ENCODE measurements around the gene SMIM26. TPM values are rescaled to one million over a fixed set of nuclear protein-coding genes. Genes with fewer than 3 reads are reported as not detected.
A peak's percentile ranks its signal among the peaks of the same experiment; 100 is the strongest.

SMIM26 gene
- total RNA-seq, 1 donor: 44.0 TPM

- H3K4me3 ChIP-seq (ENCODE audit: low read depth, low read length): no peak overlapping the region
- no peak for TF ChIP-seq CTCF (IDR thresholded peaks at IDR 0.05; ENCODE audit: insufficient read depth, low read depth, low read length)
- no peak for DNase-seq (ENCODE audit: low read depth)
Observed at GRCh38 chr20:18545566-18545965, 21.7 kb upstream of the SMIM26 start.

GRCh38 chr20:18548465-18548864 lies 18.8 kb upstream of the SMIM26 start:
- TF ChIP-seq CTCF (IDR thresholded peaks at IDR 0.05; ENCODE audit: insufficient read depth, low read depth, low read length): no peak
- no peak overlapping the region for H3K4me3 ChIP-seq (ENCODE audit: low read depth, low read length)
- DNase-seq (ENCODE audit: low read depth): no peak

GRCh38 chr20:18553746-18554145 lies 13.5 kb upstream of the SMIM26 start:
- DNase-seq (ENCODE audit: low read depth): no peak
- no peak for TF ChIP-seq CTCF (IDR thresholded peaks at IDR 0.05; ENCODE audit: insufficient read depth, low read depth, low read length)

GRCh38 chr20:18567739-18568091 lies 483 bp downstream of the SMIM26 start:
- peak overlapping the region; percentile 91 for H3K4me3 ChIP-seq (ENCODE audit: low read depth, low read length)
- no peak for DNase-seq (ENCODE audit: low read depth)
- no peak for TF ChIP-seq CTCF (IDR thresholded peaks at IDR 0.05; ENCODE audit: insufficient read depth, low read depth, low read length)

More at GRCh38 chr20:18553746-18554145, 13.5 kb upstream of the SMIM26 start:
- no peak overlapping the region for H3K4me3 ChIP-seq (ENCODE audit: low read depth, low read length)

- no peak overlapping the region for H3K4me3 ChIP-seq (ENCODE audit: low read depth, low read length)
- no peak for TF ChIP-seq CTCF (IDR thresholded peaks at IDR 0.05; ENCODE audit: insufficient read depth, low read depth, low read length)
- DNase-seq (ENCODE audit: low read depth): no peak
Observed at GRCh38 chr20:18571009-18571408, 3.8 kb downstream of the SMIM26 start.

GRCh38 chr20:18571578-18571977 lies 4.3 kb downstream of the SMIM26 start:
- H3K4me3 ChIP-seq (ENCODE audit: low read depth, low read length): no peak overlapping the region
- DNase-seq (ENCODE audit: low read depth): no peak
- no peak for TF ChIP-seq CTCF (IDR thresholded peaks at IDR 0.05; ENCODE audit: insufficient read depth, low read depth, low read length)

GRCh38 chr20:18577942-18578341 lies 10.7 kb downstream of the SMIM26 start:
- H3K4me3 ChIP-seq (ENCODE audit: low read depth, low read length): no peak overlapping the region
- no peak for TF ChIP-seq CTCF (IDR thresholded peaks at IDR 0.05; ENCODE audit: insufficient read depth, low read depth, low read length)
- no peak for DNase-seq (ENCODE audit: low read depth)

All from fibroblast of villous mesenchyme (primary cell).